ENCODE results near the gene MGAT4A.

Gene MGAT4A

DNA sequence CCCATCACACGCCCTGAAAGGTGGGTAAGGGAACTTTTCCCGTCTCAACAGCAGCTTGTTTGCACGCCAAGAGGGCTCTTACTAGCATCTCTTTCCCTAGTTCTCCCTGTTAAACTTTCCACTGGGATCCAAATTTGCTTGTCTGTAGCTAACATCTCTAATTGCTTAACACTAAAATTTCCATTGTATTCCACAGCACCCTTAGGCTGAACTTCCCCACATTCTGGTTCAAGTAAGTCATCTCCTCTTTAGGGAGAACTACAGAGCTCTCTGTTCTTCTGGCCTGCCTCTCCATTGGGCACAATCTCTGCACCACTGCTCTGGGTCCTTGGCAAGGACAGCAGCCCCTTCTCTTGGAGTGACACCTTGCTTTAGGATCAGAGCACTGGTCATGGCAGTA is 98.6 kb downstream of the MGAT4A start:
- Mint-ChIP-seq H3K9me3 (no peaks in the 10 kb centered on the region), H3K4me3 (no peak overlapping the region), H3K4me1 (peaks cover 25% of the 10 kb centered on the region), H3K36me3 (peaks cover 58% of the 10 kb centered on the region), H3K27ac (no peak overlapping the region), H3K27me3 (no peaks in the 10 kb centered on the region)
- CTCF ChIA-PET: interaction anchor here (1.1 to 1.6 kb wide), 2 partner anchors 16 to 139 kb away, joined by 4 read pairs; no protein-coding TSS in a partner anchor
- DNase-seq: no peak

DNA sequence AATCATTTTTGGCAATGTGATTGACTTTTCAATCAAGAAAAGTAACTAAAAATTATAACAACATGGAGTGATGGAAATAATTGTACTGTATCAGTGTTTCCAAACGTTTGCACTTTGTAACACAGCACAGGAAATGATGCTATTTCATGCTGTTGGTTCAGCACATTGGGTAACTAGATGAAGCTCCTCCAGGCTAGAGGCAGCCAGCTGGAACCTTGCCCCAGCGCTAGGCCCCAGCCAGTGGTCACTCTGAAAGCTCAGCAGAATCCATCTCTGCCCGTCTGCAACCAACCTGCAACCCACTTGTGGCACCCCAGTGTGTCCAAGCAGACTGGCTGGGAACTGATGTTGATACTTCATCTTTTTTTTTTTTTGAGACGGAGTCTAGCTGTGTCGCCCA is 107.3 kb downstream of the MGAT4A start:
- CTCF ChIA-PET: no interaction called here
- Mint-ChIP-seq H3K4me3 (no peak overlapping the region), H3K9me3 (no peaks in the 10 kb centered on the region), H3K27me3 (no peaks in the 10 kb centered on the region), H3K27ac (no peak overlapping the region), H3K4me1 (peaks cover 8% of the 10 kb centered on the region), H3K36me3 (peaks cover 54% of the 10 kb centered on the region)
- no peak for DNase-seq

DNA sequence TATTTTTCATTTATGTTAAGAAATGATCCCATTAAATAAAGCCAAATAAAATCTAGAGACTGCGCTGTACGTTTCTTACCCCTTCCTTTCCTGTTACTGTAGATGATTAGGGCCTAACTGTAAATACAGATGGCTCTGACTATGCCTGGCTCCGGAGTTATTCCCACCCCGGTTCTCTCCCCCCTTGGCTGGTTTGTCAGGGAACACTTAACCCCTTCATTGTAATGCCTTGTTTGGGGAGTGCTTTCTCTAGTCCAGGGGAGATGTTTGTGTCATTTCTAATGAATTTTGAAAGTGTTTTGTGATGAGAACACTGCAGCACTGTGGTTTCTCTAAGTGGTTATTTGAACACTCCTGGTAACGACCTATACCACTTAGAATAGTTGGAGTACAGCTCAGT is 113.8 kb downstream of the MGAT4A start:
- Mint-ChIP-seq H3K27me3 (no peaks in the 10 kb centered on the region), H3K36me3 (peaks cover 60% of the 10 kb centered on the region), H3K27ac (peak overlapping the region; percentile 58), H3K4me1 (peaks cover 4% of the 10 kb centered on the region), H3K9me3 (no peaks in the 10 kb centered on the region), H3K4me3 (no peak overlapping the region)
- no peak for DNase-seq
- CTCF ChIA-PET: no interaction called here

DNA sequence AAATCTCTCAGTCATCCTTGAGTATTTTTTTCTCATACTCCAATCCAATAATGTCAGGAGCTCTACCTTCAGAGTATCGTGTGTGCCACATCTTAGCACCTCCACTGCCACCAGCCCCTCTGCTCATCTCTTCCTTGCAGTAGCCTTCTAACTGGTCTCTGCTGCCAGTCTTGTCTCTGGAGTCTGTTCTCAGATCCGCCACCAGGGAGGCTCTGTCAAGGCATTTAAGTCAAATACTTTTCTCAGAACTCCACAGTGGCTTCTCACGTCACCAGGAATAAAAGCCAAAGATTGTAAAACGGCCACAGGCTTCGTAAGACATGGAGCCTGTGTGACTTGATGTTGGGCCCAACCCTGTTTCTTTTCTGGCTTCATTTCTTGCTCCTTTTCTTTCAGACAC is 115.5 kb downstream of the MGAT4A start:
- Mint-ChIP-seq H3K4me1 (peaks cover 15% of the 10 kb centered on the region), H3K9me3 (no peaks in the 10 kb centered on the region), H3K4me3 (no peak overlapping the region), H3K27ac (peak overlapping the region; percentile 47), H3K36me3 (peaks cover 57% of the 10 kb centered on the region), H3K27me3 (no peaks in the 10 kb centered on the region)
- DNase-seq: peak; percentile 31
- CTCF ChIA-PET: no interaction called here

DNA sequence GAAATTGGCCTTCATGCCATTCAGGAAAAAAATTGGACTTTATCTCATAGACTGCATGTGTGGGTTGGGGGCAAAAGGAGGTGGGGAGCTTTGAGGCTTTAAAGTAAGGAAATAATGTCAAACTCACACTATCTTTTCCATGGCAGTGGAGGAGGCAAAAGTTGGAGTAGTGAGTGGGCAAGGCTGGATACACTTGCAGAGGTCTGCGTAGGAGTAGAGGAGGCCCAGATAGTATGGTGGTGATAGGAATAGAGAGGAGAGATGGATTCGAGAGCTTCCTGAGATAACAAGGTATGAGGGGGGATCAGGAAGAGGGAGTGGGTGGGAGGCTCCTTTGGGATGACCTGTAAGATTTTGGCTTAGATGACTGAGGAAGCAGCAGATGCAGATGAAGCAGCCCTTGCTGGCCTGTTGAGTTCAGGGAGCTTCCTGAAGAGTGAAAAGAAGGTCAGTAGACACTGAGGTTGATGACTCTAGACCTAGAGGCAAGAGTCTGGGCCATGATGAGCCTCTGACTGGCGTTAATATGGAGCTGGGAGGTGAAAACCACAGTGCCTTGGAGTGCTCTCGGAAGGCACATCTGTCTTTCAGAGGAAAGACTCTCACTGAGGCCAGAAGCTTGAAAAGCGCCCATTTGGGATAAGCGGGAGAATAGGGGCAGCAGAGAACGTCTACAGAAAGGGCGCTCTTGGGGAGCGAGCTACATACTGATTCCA is 116.8 kb downstream of the MGAT4A start:
- Mint-ChIP-seq H3K4me1 (peaks cover 28% of the 10 kb centered on the region), H3K27ac (no peak overlapping the region), H3K27me3 (no peaks in the 10 kb centered on the region), H3K36me3 (peaks cover 54% of the 10 kb centered on the region), H3K9me3 (no peaks in the 10 kb centered on the region), H3K4me3 (no peak overlapping the region)
- DNase-seq: no peak
- CTCF ChIA-PET: interaction anchor here (1.2 kb wide), 1 partner anchor 45 kb away, joined by 3 read pairs; no protein-coding TSS in a partner anchor

DNA sequence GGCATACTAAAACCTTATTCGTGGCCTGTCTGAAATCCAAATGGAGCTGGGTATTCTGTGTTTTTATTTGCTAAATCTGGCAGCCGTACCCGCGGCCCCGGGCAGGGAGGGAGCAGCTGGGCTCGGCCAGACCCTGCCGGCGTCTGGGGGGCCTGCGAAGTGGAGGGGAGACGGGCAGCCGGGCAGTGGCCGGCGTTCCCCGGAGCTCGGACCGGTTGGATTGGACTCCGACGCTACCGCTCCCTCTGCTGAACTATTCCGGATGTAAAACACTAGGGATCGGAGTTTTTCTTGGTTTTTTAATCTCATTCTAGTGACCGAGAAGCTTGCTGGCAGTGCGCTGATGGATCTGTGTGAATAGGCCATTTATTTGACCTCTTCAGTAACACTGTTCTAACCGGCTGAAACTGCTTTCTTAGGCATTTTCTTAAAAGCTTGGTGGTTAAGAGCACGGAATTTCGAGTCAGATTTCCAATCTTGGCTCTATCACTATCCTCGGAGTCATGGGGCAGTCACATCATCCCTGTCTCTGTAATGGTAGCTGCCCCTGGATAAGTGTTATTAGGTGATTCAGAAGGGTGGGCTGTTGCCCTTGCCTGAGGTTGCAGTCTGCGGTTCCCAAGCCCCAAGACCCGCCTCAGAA is 121.8 kb downstream of the MGAT4A start:
- Mint-ChIP-seq H3K4me3 (peak overlapping the region; percentile 80), H3K36me3 (peaks cover 30% of the 10 kb centered on the region), H3K27ac (peak overlapping the region; percentile 84), H3K4me1 (peaks cover 59% of the 10 kb centered on the region), H3K27me3 (peaks cover 5% of the 10 kb centered on the region), H3K9me3 (no peaks in the 10 kb centered on the region)
- CTCF ChIA-PET: interaction anchor here (0.7 kb wide), 1 partner anchor 145 kb away, joined by 3 read pairs; no protein-coding TSS in a partner anchor
- DNase-seq: no peak

DNA sequence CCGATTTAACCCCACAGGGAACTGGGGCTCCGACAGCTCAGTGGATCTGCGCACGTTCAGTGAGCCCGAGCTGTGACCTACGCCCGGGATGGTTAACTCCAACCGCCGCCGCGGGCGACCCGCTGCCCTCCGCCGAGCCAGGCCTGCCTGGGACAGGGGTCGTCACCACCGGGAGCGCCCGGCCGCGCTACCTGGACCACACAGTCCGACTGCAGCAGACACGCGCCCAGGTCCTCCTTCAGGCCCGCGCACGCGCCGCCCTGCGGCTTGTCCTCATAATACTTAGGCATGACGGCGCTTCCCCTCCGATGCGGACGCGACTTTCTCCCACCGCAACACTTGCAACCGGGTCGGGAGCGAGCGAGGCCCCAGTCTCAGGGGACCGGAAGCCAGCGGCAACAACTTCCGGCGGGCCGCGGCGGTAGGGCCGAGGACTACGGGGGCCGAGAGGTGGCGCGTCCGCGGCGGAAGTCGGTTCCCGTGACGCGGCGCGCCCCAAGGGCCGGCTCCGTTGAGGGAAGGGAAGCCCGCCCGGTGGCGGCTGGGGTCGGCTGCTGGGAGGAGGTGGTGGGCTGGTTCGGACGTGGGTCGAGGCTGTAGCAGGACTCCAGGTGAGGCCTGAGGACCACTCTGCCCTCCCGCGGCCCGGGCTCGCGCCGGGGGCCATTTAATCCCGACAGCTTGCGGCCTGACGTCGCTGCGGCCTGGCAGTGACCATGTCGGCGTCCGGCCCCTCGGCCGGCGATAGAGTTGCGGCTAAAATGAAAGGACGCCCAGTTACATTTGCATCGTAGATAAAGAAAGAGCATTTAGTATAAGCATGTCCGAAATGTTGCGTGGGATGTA is 122.6 kb downstream of the MGAT4A start, which contains the start of the genes COA5 and UNC50:
COA5 (minus strand) TSS at position 397 of the 846 bp plus-strand sequence; CDS start at position 290, 107 bp downstream.
UNC50 (plus strand) TSS at position 474 of the 846 bp plus-strand sequence. CDS start 1,171 bp downstream, outside the sequence.
- H3K36me3 Mint-ChIP-seq: peaks cover 27% of the 10 kb centered on the region
- peak; percentile 94 for DNase-seq
- H3K4me1 Mint-ChIP-seq: peaks cover 55% of the 10 kb centered on the region
- peaks cover 5% of the 10 kb centered on the region for H3K27me3 Mint-ChIP-seq
- H3K9me3 Mint-ChIP-seq: no peaks in the 10 kb centered on the region
- H3K4me3 Mint-ChIP-seq: peak within 1 kb of the TSS; percentile 80
- CTCF ChIA-PET: interaction anchor here (1.6 to 2.2 kb wide), 2 partner anchors 40 to 230 kb away, joined by 3 to 9 read pairs; no protein-coding TSS in a partner anchor
- H3K27ac Mint-ChIP-seq: peak within 1 kb of the TSS; percentile 84

DNA sequence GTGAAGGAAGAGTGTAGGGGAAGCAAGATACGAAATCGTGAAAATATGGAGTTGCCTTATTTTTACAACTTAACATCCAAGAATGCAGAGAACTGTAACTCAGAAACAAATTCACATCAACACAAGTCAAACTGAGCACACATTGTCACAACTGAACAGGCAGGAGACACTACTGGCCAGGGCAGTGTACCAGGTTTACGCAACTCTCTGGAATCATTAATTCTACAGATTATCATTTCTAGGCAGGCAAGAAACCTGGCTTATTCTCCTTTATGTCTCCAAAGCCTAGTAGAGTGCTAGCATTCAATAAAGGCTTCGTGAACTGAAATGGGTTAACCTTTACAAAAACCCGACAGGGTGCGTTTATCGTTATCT is 123.2 kb downstream of the MGAT4A start:
- peak overlapping the region; percentile 84 for H3K27ac Mint-ChIP-seq
- H3K27me3 Mint-ChIP-seq: peaks cover 5% of the 10 kb centered on the region
- peaks cover 23% of the 10 kb centered on the region for H3K36me3 Mint-ChIP-seq
- CTCF ChIA-PET: interaction anchor here (1.2 to 2.2 kb wide), 3 partner anchors 39 to 230 kb away, joined by 3 to 9 read pairs (median 3); no protein-coding TSS in a partner anchor
- DNase-seq: no peak
- H3K4me3 Mint-ChIP-seq: peak overlapping the region; percentile 80
- peaks cover 55% of the 10 kb centered on the region for H3K4me1 Mint-ChIP-seq
- no peaks in the 10 kb centered on the region for H3K9me3 Mint-ChIP-seq

DNA sequence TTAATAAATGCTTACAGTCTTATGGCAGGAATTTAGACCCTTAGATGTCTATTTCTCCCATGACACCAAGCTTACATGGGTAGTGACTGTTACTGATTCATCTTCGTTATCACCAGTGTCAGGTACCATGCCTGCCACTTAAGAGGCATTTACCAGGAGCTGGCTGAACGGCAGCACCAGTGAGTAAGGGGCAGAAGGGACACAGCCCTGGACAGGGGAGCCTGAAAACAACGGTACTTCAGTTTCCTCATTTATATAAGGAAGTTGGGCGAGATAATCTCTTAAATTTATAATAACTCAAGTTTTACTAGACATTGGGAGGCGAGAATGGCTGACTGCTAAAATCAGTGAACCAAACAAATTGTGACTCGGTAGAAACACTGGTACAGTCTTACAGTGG is 123.8 kb downstream of the MGAT4A start:
- DNase-seq: no peak
- peaks cover 24% of the 10 kb centered on the region for H3K36me3 Mint-ChIP-seq

DNA sequence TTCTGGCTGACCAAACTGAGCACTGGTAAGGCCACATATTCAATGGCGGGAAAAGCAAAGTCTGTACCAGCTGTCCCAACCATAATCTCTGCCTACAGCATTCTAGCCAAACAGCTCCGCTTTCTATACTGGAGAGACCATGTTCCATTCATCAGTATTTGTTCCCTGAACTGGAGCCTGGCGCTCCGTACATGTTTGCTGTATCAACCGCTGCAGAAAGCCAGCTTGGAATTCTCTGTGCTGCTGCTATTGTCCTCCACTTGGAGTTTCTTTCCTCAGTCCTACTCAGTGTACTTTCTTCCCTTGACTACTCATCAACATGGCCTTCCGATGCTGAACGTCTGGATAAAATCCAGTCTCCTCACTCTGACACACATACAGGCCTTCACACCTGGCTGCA is 124.5 kb downstream of the MGAT4A start:
- CTCF ChIA-PET: interaction anchor here (1.2 to 2.7 kb wide), 6 partner anchors 21 to 232 kb away, joined by 3 to 9 read pairs (median 4); no protein-coding TSS in a partner anchor
- Mint-ChIP-seq H3K9me3 (no peaks in the 10 kb centered on the region), H3K4me3 (peak overlapping the region; percentile 80), H3K27ac (peak overlapping the region; percentile 21), H3K27me3 (peaks cover 5% of the 10 kb centered on the region), H3K36me3 (peaks cover 27% of the 10 kb centered on the region), H3K4me1 (peaks cover 53% of the 10 kb centered on the region)
- DNase-seq: no peak

More for the DNA sequence above, 123.8 kb downstream of the MGAT4A start:
- peak overlapping the region; percentile 80 for H3K4me3 Mint-ChIP-seq
- CTCF ChIA-PET: interaction anchor here (1.2 to 2.7 kb wide), 6 partner anchors 21 to 231 kb away, joined by 3 to 9 read pairs (median 4); no protein-coding TSS in a partner anchor
- peaks cover 55% of the 10 kb centered on the region for H3K4me1 Mint-ChIP-seq
- no peaks in the 10 kb centered on the region for H3K9me3 Mint-ChIP-seq
- H3K27me3 Mint-ChIP-seq: peaks cover 5% of the 10 kb centered on the region
- H3K27ac Mint-ChIP-seq: peak overlapping the region; percentile 84

DNA sequence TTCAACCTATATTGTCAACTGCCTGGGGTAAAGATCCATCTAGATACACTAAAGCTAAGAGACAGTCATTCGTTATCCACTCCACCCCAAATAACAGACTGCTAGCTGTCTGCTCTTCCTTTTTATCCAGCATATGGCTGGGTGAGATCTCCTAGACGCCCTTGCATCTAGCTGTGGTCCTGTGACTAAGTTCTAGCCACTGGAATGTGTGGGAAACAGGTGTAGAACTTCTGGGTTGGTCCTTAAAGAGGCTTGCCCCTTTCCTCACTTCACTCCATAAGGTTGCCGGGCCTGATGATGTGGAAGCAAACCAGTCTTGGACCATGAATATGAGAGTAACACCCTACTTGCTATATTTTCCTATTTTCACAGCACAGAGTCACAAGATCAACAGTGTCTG is 125.9 kb downstream of the MGAT4A start:
- H3K4me1 Mint-ChIP-seq: peaks cover 40% of the 10 kb centered on the region
- H3K27ac Mint-ChIP-seq: peak overlapping the region; percentile 43
- peaks cover 18% of the 10 kb centered on the region for H3K36me3 Mint-ChIP-seq
- no peaks in the 10 kb centered on the region for H3K9me3 Mint-ChIP-seq
- CTCF ChIA-PET: interaction anchor here (2.0 to 2.7 kb wide), 2 partner anchors 44 to 193 kb away, joined by 8 to 9 read pairs; no protein-coding TSS in a partner anchor
- H3K27me3 Mint-ChIP-seq: peaks cover 5% of the 10 kb centered on the region
- DNase-seq: no peak
- no peak overlapping the region for H3K4me3 Mint-ChIP-seq

DNA sequence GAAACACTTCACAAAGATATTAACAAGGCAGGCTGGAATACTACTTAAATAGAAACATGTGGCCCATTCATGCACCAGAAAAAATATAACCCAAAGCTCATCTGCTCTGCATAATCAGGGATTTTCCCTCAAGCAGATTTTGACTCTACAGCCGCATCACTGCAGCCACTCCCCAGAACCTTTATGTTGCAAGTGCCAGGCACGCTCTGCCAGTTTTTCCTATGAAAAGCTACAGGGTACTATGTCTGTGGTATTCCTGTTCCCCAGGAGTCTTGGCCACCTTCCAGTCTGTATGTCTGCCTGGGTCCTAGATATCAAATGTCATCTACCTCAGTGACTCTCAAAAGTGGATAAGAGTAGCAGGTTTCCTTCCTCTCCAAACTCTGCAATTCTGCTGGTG is 126.4 kb downstream of the MGAT4A start:
- DNase-seq: no peak
- Mint-ChIP-seq H3K4me1 (peaks cover 34% of the 10 kb centered on the region), H3K27ac (no peak overlapping the region), H3K9me3 (no peaks in the 10 kb centered on the region), H3K36me3 (peaks cover 21% of the 10 kb centered on the region), H3K4me3 (no peak overlapping the region), H3K27me3 (peaks cover 5% of the 10 kb centered on the region)
- CTCF ChIA-PET: interaction anchor here (2.0 to 2.7 kb wide), 2 partner anchors 45 to 192 kb away, joined by 8 to 9 read pairs; no protein-coding TSS in a partner anchor

DNA sequence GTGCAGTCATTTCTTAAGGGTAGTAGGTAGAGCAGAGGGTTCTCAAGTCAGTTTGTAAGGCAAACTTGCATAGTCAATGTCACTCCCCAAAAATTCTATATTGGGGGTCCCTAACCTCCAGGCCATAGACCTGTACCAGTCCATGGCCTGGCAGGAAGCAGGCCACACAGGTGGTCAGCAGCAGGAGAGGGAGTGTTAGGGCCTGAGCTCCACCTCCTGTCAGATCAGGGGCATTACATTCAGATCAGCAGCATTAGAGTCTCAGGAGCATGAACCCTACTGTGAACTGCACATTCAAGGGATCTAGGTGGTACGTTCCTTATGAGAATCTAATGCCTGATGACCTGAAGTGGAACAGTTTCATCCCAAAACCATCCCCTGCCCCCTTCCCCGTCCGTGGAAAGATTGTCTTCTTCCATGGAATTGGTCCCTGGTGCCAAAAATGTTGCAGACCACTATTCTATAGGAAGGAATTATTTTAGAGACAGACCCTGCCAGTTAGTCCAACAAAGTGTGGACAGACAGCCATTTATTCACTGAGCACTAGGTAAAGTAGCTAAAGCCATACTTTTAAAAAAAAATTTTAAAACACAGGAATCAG is 129.3 kb downstream of the MGAT4A start:
- Mint-ChIP-seq H3K9me3 (no peaks in the 10 kb centered on the region), H3K4me1 (peaks cover 23% of the 10 kb centered on the region), H3K27me3 (no peaks in the 10 kb centered on the region), H3K27ac (peak overlapping the region; percentile 24), H3K4me3 (no peak overlapping the region), H3K36me3 (peaks cover 36% of the 10 kb centered on the region)
- peak; percentile 34 for DNase-seq
- CTCF ChIA-PET: interaction anchor here (0.6 to 2.2 kb wide), 9 partner anchors 21 to 237 kb away, joined by 3 to 5 read pairs (median 4); no protein-coding TSS in a partner anchor

All from activated naive CD4-positive, alpha-beta T cell treated with anti-CD3 and anti-CD28 coated beads, Interleukin-2, amount 10 ng/mL, durations not matched to agents 7 days and 5 days (primary cell).